ENCODE results near the gene NDUFC1.
"Not testable (repeated sequence)": the region's sequence is repeated elsewhere in the genome, so short reads cannot be mapped to it uniquely, and the experiment has no call there.

Gene NDUFC1

GRCh38 chr4:139301821-139302611 lies at the start of gene NDUFC1:
NDUFC1 (minus strand) TSS chr4:139302477; CDS start chr4:139295798, 6,679 bp downstream.
- DNase-seq: peak; percentile 60

DNA sequence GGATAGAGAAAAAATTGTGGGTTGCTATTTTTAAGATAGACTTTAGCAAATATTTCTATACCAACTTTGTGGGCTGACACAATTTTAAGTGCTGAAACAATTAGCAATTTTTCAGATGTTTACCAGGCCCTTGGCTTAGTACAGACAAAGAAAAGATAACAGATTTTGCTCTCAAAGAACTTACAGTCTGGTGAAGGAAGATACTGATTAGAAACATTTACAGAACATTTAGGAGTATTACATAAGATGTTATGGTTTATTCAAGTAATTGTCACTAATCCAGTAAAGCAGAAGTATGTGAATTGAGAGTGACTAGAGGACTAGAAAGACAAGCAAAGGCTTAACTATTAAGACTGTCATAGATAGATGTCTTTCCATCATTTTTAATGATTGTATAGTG lies 35.3 kb upstream of the NDUFC1 start:
- peak; percentile 1 for DNase-seq

- no peak for DNase-seq
Observed at GRCh38 chr4:139333046-139333445, 30.8 kb upstream of the NDUFC1 start.

DNA sequence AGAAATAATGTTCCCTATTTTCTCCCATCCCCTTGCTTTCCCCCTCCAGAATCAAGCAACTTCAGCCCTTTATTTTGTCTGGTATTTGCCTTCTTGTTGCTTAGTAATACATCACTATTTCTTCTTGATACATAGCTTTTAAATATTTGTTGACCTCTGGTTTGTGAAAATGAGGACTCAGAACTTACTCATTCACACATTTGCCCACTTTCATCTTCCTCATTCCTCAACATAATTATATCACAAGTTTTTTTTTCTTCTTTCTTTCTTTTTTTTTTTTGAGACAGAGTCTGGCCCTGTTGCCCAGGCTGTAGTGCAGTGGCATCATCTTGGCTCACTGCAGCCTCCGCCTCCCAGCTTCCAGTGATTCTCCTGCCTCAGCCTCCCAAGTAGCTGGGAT lies 28.9 kb upstream of the NDUFC1 start:
- no peak for DNase-seq

GRCh38 chr4:139330283-139330682 lies 28.0 kb upstream of the NDUFC1 start:
- DNase-seq: no peak

DNA sequence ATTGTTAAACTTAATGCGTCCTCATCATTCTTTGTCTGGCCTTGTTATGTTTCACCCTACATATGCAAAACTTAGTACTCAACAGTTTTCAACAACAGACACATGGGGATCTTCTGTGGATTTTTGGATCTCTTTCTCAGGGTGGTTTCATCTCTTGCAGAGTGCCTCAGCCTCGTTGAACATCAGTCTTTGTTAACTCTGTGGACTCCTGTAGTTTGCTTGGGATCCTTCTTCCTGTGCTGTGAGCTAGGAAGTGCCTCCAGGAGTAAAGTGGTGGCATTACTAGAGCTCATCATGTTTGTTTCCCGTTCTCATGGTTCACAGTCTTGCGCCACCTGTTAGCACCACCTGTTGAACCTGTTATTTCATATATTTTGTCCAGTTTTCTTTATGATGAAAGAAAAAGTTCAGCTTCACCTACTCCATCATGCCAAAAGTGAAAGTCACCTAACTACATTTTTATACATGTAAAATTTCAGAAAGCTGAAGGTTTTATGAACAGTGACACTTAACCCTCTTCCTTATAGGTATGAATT lies 27.5 kb upstream of the NDUFC1 start:
- no peak for DNase-seq

GRCh38 chr4:139324620-139325019 lies 22.3 kb upstream of the NDUFC1 start:
- no peak for DNase-seq

DNA sequence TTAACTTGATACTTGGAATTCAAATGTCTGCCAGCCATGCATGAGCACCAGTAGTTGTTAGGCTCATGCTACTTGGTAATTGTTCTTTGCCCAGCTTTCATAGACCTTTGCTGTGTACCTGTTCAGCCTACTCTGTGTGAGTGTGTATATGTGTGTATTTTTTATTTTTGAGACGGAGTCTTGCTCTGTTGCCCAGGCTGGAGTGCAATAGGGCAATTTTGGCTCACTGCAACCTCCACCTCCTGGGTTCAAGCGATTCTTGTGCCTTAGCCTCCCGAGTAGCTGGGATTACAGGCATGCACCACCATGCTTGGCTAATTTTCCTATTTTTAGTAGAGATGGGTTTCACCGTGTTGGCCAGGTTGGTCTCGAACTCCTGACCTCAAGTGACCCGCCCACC lies 20.3 kb upstream of the NDUFC1 start:
- not testable (repeated sequence) for DNase-seq

GRCh38 chr4:139322070-139322469 lies 19.8 kb upstream of the NDUFC1 start:
- DNase-seq: not testable (repeated sequence)

DNA sequence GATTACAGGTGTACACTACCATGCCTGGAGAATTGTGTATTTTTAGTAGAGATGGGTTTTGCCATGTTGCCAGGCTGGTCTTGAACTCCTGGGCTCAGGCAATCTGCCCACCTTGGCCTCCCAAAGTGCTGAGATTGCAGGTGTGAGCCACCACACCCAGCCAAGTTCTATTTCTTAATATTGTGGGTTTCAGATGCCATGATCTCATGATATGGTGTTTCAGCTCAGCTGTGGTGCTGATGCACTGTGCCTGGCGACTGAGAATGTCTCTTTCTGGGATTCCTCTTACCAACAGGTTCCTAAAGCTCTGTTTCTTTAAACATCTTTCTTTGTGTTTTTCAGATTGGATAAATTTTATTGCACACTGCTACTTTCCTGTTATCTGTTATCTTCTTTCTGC lies 17.3 kb upstream of the NDUFC1 start:
- no peak for DNase-seq

DNA sequence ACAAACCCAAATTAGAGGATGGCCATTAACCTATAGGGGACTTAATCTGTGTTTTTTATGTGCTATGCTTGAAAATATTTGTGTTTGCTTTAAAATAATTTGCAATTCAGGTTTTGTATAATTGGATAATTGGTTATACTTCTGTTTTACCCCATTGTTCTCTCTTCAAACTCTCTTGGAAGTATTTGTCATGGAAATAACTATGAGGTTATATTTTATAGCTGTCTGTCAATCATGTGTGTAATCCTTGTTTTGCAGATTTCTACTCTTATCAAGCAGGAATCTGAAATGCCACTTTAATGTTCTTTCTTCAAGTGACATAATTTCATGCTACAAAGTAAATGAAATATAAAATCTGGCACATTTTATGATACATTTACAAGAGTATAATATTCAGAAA lies 15.4 kb upstream of the NDUFC1 start:
- no peak for DNase-seq

DNA sequence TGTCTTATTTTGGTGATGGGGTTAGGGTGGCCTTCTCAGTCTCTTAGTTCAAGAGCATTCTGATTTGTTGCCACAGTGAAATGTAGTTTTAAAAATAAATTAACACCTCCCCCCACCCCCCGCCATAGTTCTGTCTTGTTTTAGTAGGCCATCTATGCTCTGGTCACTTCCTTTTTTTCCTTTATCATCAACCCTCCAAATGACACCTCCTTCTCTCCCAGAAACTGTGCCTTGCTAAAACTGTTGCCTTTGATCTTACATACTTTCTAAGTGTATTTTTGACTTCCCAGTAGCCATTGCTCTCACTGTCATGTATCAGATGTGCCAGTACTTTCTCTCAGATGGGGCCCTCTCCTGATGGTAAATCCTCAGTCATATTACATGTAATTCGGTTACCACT lies 14.5 kb upstream of the NDUFC1 start:
- no peak for DNase-seq

GRCh38 chr4:139315221-139315675 lies 13.0 kb upstream of the NDUFC1 start:
- DNase-seq: no peak

GRCh38 chr4:139314047-139314800 lies 11.9 kb upstream of the NDUFC1 start:
- no peak for DNase-seq

DNA sequence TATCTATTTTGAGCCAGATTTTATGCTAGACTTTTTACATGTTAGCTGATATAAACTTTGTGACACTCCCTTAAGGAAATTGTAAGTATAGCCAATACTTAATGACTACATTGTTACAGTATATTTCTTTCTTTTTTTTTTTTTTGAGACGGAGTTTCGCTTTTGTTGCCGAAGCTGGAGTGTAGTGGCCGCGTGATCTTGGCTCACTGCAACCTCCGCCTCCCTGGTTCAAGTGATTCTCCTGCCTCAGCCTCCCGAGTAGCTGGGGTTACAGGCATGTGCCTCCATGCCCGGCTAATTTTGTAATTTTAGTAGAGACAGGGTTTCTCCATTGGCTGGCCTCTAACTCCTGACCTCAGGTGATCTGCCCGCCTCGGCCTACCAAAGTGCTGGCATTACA lies 11.1 kb upstream of the NDUFC1 start:
- not testable (repeated sequence) for DNase-seq

DNA sequence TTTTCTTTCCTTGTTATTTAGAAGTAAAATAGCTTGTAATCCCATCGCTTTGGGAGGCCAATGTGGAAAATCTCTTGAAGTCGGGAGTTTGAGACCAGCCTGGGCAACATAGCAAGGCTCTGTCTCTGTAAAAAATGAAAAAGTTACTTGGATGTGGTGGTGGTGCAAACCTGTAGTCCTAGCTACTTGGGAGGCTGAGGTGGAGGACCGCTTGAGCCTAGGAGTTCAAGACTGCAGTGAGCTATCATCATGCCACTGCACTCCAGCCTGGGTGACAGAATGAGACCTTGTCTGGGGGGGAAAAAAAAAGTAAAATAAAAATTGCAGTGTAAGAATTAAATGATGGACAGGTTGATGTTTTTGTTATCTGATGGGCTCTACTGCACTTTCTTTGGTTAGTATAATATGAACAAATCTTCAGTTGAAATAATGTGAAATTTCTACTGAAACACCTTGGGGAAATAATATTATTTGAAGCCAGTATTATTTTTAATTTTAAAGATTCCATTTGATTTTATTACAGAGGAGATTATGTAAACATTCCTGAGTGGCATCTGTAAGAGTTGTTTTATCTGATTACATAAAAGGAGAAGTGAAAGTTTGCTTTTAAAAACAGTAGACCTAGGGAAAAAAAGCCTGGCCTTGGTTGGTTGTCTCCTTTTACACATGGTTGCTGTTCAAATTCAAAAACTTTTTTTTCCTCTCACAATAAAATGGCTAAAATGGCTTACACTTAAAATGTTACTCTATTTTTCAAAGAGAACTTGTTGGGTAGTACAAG lies 10.5 kb upstream of the NDUFC1 start:
- DNase-seq: no peak

GRCh38 chr4:139311909-139312308 lies 9.6 kb upstream of the NDUFC1 start:
- DNase-seq: no peak

DNA sequence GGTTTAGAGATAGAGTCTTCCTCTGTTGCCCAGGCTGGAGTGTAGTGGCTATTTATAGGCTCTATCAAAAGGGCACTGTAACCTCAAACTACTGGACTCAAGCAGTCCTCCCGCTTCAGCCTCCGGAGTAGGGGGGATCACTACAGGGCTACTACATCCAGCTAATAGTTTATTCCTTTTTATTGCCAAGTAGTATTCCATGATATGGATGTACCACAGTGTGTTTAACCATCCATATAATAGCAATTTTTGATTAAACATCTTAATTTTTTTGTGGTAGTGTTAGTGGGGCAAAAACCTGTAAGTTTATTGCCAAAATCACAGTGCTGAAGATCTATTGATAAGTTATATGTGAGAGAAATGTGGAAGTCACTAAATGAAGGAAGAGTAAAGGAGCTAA lies 2.6 kb upstream of the NDUFC1 start:
- no peak for DNase-seq

GRCh38 chr4:139301113-139301820 lies 1.0 kb downstream of the NDUFC1 start, which contains the start of gene NAA15:
NAA15 (plus strand) TSS chr4:139301505; CDS start chr4:139301778, 273 bp downstream.
- DNase-seq: peak; percentile 82

- DNase-seq: no peak
Observed at GRCh38 chr4:139300431-139301112, 1.7 kb downstream of the NDUFC1 start.

GRCh38 chr4:139299536-139299935 lies 2.7 kb downstream of the NDUFC1 start:
- no peak for DNase-seq

GRCh38 chr4:139297001-139297410 lies 5.3 kb downstream of the NDUFC1 start:
- peak; percentile 7 for DNase-seq
